GM12872 (cell line): ENCODE measurements around the gene THBS4.

Experiments
- TF ChIP-seq, protein P1 (sequence below): IDR thresholded peaks from 3 replicates; pipeline ENCODE4 v1.5.1; 2011; ENCODE audit warnings: low read depth, mild to moderate bottlenecking, low read length, moderate library complexity; ENCODE audit not compliant: insufficient read depth

THBS4 gene

GRCh38 chr5:80034559-80034958, 589 bp upstream of the THBS4 start:
- TF ChIP-seq, protein P1, sequence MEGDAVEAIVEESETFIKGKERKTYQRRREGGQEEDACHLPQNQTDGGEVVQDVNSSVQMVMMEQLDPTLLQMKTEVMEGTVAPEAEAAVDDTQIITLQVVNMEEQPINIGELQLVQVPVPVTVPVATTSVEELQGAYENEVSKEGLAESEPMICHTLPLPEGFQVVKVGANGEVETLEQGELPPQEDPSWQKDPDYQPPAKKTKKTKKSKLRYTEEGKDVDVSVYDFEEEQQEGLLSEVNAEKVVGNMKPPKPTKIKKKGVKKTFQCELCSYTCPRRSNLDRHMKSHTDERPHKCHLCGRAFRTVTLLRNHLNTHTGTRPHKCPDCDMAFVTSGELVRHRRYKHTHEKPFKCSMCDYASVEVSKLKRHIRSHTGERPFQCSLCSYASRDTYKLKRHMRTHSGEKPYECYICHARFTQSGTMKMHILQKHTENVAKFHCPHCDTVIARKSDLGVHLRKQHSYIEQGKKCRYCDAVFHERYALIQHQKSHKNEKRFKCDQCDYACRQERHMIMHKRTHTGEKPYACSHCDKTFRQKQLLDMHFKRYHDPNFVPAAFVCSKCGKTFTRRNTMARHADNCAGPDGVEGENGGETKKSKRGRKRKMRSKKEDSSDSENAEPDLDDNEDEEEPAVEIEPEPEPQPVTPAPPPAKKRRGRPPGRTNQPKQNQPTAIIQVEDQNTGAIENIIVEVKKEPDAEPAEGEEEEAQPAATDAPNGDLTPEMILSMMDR, result no peak

DNA sequence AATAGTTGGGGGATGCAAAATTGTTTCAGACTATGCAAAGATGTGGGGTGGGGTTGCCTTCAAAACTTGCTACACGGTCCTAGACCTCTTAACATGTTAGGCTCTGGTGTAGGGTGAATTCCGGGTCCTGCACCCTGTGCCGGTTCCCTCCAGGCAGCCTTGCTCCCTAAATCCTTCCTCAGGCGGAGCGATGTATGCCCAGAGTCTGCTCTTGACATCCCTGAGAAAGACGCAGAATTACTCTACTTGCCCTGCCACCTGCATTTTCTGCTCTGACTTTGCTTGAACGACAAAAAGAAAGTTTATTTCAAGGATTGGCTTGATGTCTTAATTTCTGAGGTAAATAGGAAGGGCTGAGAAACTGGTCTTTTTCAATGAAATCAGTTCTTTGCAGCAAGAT, 691 bp downstream of the THBS4 start:
- TF ChIP-seq, protein P1, result no peak

- TF ChIP-seq, protein P1, result no peak
Observed at GRCh38 chr5:80036615-80037014, 1.5 kb downstream of the THBS4 start.

DNA sequence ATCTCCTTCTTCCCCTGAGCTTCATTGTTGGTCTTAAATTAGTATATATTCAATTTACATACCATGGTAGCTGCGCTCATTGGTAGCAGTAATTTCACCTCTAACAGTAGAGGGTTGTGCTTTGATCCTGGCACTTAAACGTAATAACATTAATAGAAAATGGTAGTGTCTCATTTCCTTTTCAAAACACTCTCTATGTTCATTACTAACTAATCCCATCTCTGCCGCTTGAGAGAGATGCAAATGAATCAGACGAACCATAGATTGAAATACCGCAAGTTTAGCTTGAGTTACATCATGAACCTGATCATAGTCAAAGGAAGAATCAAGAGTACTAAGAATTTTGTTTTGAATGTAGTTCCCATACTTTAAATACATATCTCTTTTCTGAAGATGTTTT, 2.2 kb downstream of the THBS4 start:
- TF ChIP-seq, protein P1, result no peak

GRCh38 chr5:80039650-80040049, 4.5 kb downstream of the THBS4 start:
- TF ChIP-seq, protein P1, result no peak

GRCh38 chr5:80041527-80041926, 6.4 kb downstream of the THBS4 start:
- TF ChIP-seq, protein P1, result no peak

GRCh38 chr5:80042330-80042729, 7.2 kb downstream of the THBS4 start:
- TF ChIP-seq, protein P1, result no peak

DNA sequence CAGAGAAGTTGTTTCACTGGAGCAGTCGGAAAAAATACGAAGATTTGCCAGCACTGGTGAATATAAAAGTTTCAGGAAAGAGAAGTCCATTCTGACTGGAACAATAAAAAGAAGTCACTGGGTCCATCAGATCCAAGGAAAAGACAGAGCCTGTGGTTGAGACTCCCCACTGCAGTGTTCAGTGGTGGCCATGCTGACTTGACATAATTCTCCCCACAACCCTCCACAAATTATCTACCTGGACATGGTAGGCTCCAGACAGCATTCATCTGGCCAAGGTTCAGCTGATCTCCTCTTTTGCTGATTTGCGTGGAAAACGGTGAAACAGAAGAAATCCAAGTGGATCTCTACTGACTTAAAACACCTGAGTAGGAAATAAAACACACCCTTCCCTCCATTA, 8.0 kb downstream of the THBS4 start:
- TF ChIP-seq, protein P1, result no peak
